ENCODE results near the gene PTCH2.

The PTCH2 gene

GRCh38 chr1:44808938-44809917 lies 33.8 kb downstream of the PTCH2 start:
- H3K4me3 ChIP-seq (ENCODE audit: low read length), result peak overlapping the region; percentile 59
- no peak for DNase-seq (ENCODE audit: low read depth)
- TF ChIP-seq, protein P1, sequence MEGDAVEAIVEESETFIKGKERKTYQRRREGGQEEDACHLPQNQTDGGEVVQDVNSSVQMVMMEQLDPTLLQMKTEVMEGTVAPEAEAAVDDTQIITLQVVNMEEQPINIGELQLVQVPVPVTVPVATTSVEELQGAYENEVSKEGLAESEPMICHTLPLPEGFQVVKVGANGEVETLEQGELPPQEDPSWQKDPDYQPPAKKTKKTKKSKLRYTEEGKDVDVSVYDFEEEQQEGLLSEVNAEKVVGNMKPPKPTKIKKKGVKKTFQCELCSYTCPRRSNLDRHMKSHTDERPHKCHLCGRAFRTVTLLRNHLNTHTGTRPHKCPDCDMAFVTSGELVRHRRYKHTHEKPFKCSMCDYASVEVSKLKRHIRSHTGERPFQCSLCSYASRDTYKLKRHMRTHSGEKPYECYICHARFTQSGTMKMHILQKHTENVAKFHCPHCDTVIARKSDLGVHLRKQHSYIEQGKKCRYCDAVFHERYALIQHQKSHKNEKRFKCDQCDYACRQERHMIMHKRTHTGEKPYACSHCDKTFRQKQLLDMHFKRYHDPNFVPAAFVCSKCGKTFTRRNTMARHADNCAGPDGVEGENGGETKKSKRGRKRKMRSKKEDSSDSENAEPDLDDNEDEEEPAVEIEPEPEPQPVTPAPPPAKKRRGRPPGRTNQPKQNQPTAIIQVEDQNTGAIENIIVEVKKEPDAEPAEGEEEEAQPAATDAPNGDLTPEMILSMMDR (conservative IDR thresholded peaks at IDR 0.05; ENCODE audit: low read depth, low read length), result peak; percentile 26

DNA sequence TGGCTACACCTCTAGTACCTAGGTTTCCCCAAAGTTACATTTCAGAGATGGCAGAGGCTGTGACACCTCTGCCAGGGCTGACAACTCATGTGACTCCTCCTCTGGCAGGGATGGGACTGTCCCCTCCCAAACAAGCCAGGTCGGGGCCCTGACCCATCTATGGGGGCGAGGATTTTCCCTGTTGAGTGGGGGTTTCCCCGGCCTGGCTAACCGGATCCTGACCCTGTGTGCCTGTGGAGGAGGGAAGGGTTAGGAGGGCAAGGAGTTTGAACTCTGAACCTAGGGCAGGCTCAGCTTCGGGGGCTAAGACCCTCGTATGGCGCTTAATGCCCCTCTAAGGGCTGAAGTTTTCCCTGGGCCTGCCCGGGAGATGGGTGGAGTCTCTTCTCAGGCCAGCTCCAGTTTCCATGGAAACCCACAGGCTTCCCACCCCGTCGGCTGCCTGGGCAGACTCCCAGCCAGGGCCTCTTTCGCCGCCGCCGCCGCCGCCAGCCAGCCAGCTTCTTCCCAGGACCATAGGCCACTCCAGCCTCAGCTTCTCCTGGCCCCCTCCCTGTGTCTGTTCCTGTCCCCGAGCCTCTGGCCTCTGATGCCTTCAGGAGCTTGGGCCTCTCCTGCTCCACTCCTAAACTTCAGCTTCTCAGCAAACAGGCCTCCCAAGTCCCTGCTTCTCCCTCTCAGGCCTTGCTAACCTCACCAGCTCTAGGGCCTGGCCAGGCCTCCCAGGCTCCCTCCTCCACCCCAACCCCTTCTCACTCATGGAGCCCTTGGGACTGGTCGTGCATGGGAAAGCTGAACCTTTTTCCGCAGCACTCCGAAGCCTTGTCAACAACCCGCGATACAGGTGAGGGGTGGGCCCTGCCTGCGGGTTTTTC lies 34.8 kb downstream of the PTCH2 start, which contains the start of gene BTBD19:
BTBD19 (plus strand) TSS at position 461 of the 875 bp plus-strand sequence; CDS start at position 759, 298 bp downstream.
- peak; percentile 78 for DNase-seq (ENCODE audit: low read depth)
- peak within 1 kb of the TSS; percentile 59 for H3K4me3 ChIP-seq (ENCODE audit: low read length)
- TF ChIP-seq, protein P1 (conservative IDR thresholded peaks at IDR 0.05; ENCODE audit: low read depth, low read length), result no peak

DNA sequence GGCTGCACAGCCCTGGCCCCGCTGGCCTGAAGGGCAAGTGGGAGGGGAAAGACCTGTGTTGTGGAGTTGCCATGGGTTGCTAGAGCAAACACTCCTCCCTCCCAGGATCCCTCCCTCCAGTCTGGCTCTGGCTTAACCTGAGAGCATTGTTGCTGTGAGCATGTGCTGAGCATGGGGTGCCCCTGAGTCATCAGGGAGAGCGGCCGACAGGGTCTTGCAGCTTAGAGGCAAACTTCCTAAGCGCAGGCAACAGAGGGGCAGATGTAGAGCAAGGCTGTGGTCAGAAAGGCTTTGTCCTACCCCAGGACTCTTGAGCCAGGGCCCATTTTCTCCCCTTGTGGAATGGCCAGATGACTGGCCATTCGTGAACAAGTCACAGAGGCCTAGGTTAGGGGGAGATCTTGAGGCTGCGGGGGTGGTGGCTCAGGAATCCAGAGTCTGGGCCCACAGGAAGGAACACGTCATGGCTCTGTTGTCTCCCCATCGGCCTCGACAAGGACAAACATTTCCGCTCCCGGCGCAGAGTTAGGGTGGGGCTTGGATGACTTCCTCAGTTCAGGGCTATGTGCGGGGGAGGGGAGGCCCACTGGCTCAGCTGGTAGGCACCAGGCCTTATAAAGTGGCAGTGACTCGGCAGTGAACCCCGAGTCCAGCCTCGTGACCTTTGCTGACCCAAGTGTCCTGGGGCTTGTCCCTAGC lies 35.5 kb downstream of the PTCH2 start:
- DNase-seq (ENCODE audit: low read depth), result peak; percentile 100
- peak overlapping the region; percentile 14 for H3K4me3 ChIP-seq (ENCODE audit: low read length)
- TF ChIP-seq, protein P1 (conservative IDR thresholded peaks at IDR 0.05; ENCODE audit: low read depth, low read length), result no peak

DNA sequence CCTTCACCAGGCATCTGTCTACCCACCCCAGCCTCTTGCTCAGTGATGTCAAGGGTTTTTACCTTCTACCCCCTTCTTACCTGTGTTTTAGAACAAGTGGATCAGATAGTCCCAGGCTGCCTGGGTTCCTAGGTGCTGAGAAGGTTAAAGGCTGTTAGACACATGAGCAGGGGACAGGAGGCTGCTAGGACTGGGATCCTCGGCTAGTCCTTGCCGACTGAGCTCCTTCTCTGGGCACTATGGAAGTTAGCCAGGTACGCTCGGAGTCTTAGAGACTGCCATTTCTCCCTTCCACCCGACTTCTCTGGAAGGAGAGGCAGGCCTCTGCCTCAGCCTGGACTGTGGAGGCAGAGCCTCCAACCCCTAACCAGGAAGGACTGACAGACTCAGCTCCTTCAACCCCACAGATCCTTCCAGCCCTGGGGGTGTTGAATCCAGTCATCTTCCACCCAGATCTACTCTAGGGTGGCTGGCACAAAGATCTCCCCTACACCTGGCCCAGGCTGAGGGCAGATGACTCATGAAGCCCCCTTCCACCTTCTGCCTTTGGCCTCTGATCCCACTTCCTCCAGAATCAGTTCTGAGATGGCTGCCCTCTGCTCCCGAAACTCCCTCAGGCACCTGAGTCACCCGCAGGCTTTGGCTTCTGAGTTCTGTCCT lies 36.2 kb downstream of the PTCH2 start, which contains the start of gene DYNLT4:
DYNLT4 (minus strand) TSS at position 648 of the 660 bp plus-strand sequence. CDS start 683 bp downstream, outside the sequence.
- DNase-seq (ENCODE audit: low read depth), result no peak
- TF ChIP-seq, protein P1 (conservative IDR thresholded peaks at IDR 0.05; ENCODE audit: low read depth, low read length), result no peak
- H3K4me3 ChIP-seq (ENCODE audit: low read length), result peak within 1 kb of the TSS; percentile 14

- TF ChIP-seq, protein P1 (conservative IDR thresholded peaks at IDR 0.05; ENCODE audit: low read depth, low read length), result no peak
- DNase-seq (ENCODE audit: low read depth), result no peak
- H3K4me3 ChIP-seq (ENCODE audit: low read length), result no peak overlapping the region
Measured at GRCh38 chr1:44806025-44806703, 36.9 kb downstream of the PTCH2 start.

Measured in retinal pigment epithelial cell (primary cell).